ENCODE measurements around the gene MACROD2. TPM values are rescaled to one million over a fixed set of nuclear protein-coding genes. Genes with fewer than 3 reads are reported as not detected.

The MACROD2 gene
- total and polyA plus RNA-seq, 2 of the 4 experiments (the other 2 are of a cell fraction), result not detected

GRCh38 chr20:15100506-15101160 lies 1105.3 kb downstream of the MACROD2 start:
- H3K18ac ChIP-seq (ENCODE audit: low read depth, low read length), result no peak overlapping the region
- no peak for ATAC-seq (ENCODE audit: low read depth)
- H3K27ac ChIP-seq (ENCODE audit: insufficient read depth, low read length), result no peak overlapping the region
- H2BK5ac ChIP-seq (ENCODE audit: low read depth, low read length, poor library complexity, severe bottlenecking), result no peak overlapping the region
- no peaks in the 10 kb centered on the region for H3K4me1 ChIP-seq (ENCODE audit: control insufficient read depth, insufficient read depth, low read length)
- no peak overlapping the region for H3K4me3 ChIP-seq (ENCODE audit: insufficient read depth, low read depth, low read length)
- H3K56ac ChIP-seq (ENCODE audit: extremely low read depth, insufficient read depth, low read length), result no peak overlapping the region
- CTCF ChIA-PET, result no interaction called here
- no peak overlapping the region for H3K23ac ChIP-seq (ENCODE audit: low read depth, low read length)
- no peaks in the 10 kb centered on the region for H3K27me3 ChIP-seq (ENCODE audit: control insufficient read depth, insufficient read depth, low read length)
- in situ Hi-C loops (cut with MboI; ENCODE audit: low sequenced_read_pairs), result no loop called here
- H2BK15ac ChIP-seq (ENCODE audit: low read depth, low read length), result no peak overlapping the region
- peaks cover 13% of the 10 kb centered on the region for H3K9me3 ChIP-seq (ENCODE audit: control insufficient read depth, insufficient read depth, low read length)
- no peak overlapping the region for H3K4me2 ChIP-seq (ENCODE audit: low read depth, low read length)
- H2AFZ ChIP-seq (replicated peaks; ENCODE audit: low read length, poor library complexity), result no peak overlapping the region
- H3K14ac ChIP-seq (replicated peaks; ENCODE audit: low read depth, low read length), result no peak overlapping the region
- POLR2A ChIA-PET (ENCODE audit: unreplicated experiment), result no interaction called here
- no peak overlapping the region for H3K9ac ChIP-seq (ENCODE audit: low read depth, low read length)
- no peaks in the 10 kb centered on the region for H4K20me1 ChIP-seq (ENCODE audit: insufficient read depth, low read length)
- H3K9me1 ChIP-seq (ENCODE audit: insufficient read depth, low read length), result no peaks in the 10 kb centered on the region
- H3K4ac ChIP-seq (ENCODE audit: low read depth, low read length), result no peak overlapping the region
- H2BK120ac ChIP-seq (ENCODE audit: low read depth, low read length), result no peak overlapping the region
- H2BK20ac ChIP-seq (ENCODE audit: low read depth, low read length), result no peak overlapping the region
- no peak for TF ChIP-seq NFE2L2 (IDR thresholded peaks at IDR 0.05; ENCODE audit: low read depth, low read length)
- TF ChIP-seq FOS (IDR thresholded peaks at IDR 0.05; ENCODE audit: low read depth, low read length), result no peak
- TF ChIP-seq RFX5 (IDR thresholded peaks at IDR 0.05; ENCODE audit: low read depth, low read length), result no peak
- no peak for TF ChIP-seq RAD21 (IDR thresholded peaks at IDR 0.05; ENCODE audit: low read length)
- TF ChIP-seq RCOR1 (IDR thresholded peaks at IDR 0.05; ENCODE audit: insufficient replicate concordance, low read length), result no peak
- TF ChIP-seq BHLHE40 (IDR thresholded peaks at IDR 0.05; ENCODE audit: low read depth, low read length), result no peak
- TF ChIP-seq MAZ (IDR thresholded peaks at IDR 0.05; ENCODE audit: borderline replicate concordance, low read depth, low read length), result no peak
- no peak for TF ChIP-seq USF2 (IDR thresholded peaks at IDR 0.05; ENCODE audit: low read depth, low read length)
- H4K5ac ChIP-seq (ENCODE audit: low read depth, low read length), result no peak overlapping the region
- H2AK9ac ChIP-seq (replicated peaks; ENCODE audit: low read depth, low read length, poor library complexity), result no peak overlapping the region
- intact Hi-C loops (cut with micrococcal nuclease), result no loop called here
- BruUV-seq (replicated peaks), result no TSS peak
- no peak overlapping the region for H4K8ac ChIP-seq (ENCODE audit: low read depth in 2 of 2, low read length in 2 of 2)
- no peaks in the 10 kb centered on the region for H3K36me3 ChIP-seq (ENCODE audit: control insufficient read depth, insufficient read depth, low read length)
- H2AK5ac ChIP-seq (ENCODE audit: low read depth, low read length), result no peak overlapping the region
- no peak overlapping the region for H4K91ac ChIP-seq (ENCODE audit: insufficient read depth, low read depth, low read length)
- H3K79me1 ChIP-seq (ENCODE audit: low read depth in 1 of 2, low read length in 2 of 2), result no peaks in the 10 kb centered on the region
- dilution Hi-C loops (cut with HindIII; ENCODE audit: low sequenced_read_pairs, unreplicated experiment), result no loop called here
- no peak for DNase-seq

All from IMR-90 (cell line).